Measurements from ENCODE around the gene RPL22L1. TPM values are rescaled to one million over a fixed set of nuclear protein-coding genes. Genes with fewer than 3 reads are reported as not detected.
"Not testable (repeated sequence)": the region's sequence is repeated elsewhere in the genome, so short reads cannot be mapped to it uniquely, and the experiment has no call there.

RPL22L1 gene
- total RNA-seq, 2 donors from 2014 or later: 105 to 173 TPM

DNA sequence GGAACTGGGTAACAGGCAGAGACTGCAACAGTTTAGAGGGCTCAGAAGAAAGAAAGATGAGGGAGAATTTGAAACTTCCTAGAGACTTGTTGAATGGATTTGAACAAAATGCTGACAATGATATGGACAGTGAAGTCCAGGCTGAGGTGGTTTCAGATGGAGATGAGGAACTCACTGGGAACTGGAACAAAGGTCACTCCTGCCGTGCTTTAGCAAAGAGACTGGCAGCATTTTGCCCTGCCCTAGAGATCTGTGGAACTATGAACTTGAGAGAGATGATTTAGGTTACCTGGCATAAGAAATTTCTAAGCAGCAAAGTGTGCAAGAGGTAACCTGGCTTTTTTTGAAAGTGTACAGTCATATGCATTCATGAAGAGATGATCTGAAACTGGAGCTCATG is 26.8 kb upstream of the RPL22L1 start:
- Mint-ChIP-seq H3K36me3 (ENCODE audit: low read depth) (peaks cover 16% of the 10 kb centered on the region), H3K27ac (no peak overlapping the region), H3K4me1 (peaks cover 5% of the 10 kb centered on the region), H3K27me3 (no peaks in the 10 kb centered on the region), H3K9me3 (peaks cover 5% of the 10 kb centered on the region), H3K4me3 (no peak overlapping the region)
- ATAC-seq (replicated peaks): no peak

DNA sequence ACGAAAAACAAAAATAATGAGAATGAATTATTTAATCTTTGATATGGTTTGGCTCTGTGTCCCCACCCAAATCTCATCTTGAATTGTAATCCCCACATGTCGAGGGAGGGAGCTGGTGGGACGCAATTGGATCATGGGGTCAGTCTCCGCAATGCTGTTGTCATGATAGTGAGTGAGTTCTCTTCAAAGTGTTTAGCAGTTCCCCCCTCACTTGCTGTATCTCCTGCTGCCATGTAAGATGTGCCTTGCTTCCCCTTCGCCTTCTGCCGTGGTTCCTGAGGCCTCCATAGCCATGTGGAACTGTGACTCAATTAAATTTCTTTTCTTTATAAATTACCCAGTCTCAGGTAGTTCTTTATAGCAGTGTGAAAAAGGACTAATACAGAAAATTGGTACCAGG is 26.3 kb upstream of the RPL22L1 start:
- H3K27me3 Mint-ChIP-seq; H3K4me1 Mint-ChIP-seq; H3K4me3 Mint-ChIP-seq; ATAC-seq (replicated peaks); H3K27ac Mint-ChIP-seq; H3K9me3 Mint-ChIP-seq: not testable (repeated sequence)
- H3K36me3 Mint-ChIP-seq (ENCODE audit: low read depth): peaks cover 19% of the 10 kb centered on the region

DNA sequence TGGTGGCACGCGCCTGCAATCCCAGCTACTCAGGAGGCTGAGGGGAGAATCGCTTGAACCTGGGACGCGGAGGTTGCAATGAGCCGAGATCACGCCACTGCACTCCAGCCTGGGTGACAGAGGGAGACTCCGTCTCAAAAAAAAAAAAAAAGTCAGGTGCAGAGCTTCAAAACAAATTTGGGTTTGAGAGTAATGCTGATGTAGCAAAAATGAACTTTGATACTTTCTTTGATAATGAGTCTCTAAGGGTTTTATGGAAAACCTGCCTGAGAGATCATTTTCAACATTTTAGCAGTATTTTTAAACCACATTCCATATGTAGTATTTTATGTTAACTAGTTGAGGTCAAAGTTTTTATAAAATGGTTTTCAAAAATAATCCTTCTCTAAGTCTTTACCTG is 23.9 kb upstream of the RPL22L1 start:
- H3K4me3 Mint-ChIP-seq: no peak overlapping the region
- no peak overlapping the region for H3K27ac Mint-ChIP-seq
- no peaks in the 10 kb centered on the region for H3K27me3 Mint-ChIP-seq
- ATAC-seq (replicated peaks): no peak
- no peaks in the 10 kb centered on the region for H3K4me1 Mint-ChIP-seq
- H3K36me3 Mint-ChIP-seq (ENCODE audit: low read depth): peaks cover 23% of the 10 kb centered on the region
- H3K9me3 Mint-ChIP-seq: peaks cover 5% of the 10 kb centered on the region

DNA sequence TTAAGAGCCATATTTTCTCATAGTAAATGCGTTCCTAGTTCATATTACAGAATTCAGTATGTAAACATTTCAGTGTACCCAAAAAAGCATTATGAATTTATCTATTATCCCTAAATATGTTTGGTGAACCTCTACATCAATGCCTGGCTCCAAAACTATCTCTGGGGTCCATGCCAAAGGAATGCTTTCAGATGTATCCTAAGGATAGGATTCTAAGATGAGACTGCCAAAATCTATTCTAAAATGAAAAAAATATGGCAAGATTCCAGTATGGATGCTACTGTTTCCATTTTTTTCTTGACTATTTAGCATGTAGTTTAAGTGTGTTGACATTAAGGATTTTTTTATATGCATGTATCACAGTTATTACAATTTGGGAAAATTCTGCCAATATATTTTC is 19.6 kb upstream of the RPL22L1 start:
- Mint-ChIP-seq H3K36me3 (ENCODE audit: low read depth) (peaks cover 16% of the 10 kb centered on the region), H3K27me3 (no peaks in the 10 kb centered on the region), H3K4me1 (no peaks in the 10 kb centered on the region), H3K9me3 (no peaks in the 10 kb centered on the region), H3K27ac (no peak overlapping the region), H3K4me3 (no peak overlapping the region)
- ATAC-seq (replicated peaks): no peak

DNA sequence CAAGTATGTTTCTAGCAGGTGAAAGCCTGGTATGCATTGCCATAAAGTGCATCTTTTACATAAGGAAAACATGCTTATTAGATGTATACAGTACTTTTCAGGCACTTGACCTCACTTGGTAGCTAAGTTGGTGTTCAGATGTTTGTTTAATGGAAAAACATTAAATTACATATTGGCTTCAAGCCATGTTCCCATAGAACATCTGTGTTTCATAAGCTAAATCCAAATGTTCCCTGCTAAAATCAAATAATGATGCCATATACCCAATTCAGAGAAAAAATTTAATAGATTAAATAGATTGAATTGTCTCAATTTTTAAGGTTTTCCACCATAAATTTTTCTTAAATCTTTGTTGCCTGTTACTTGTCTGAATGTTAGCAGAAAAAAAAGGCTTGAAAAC is 19.1 kb upstream of the RPL22L1 start:
- H3K4me3 Mint-ChIP-seq: no peak overlapping the region
- H3K27ac Mint-ChIP-seq: no peak overlapping the region
- peaks cover 16% of the 10 kb centered on the region for H3K36me3 Mint-ChIP-seq (ENCODE audit: low read depth)
- no peaks in the 10 kb centered on the region for H3K9me3 Mint-ChIP-seq
- no peak for ATAC-seq (replicated peaks)
- no peaks in the 10 kb centered on the region for H3K27me3 Mint-ChIP-seq
- no peaks in the 10 kb centered on the region for H3K4me1 Mint-ChIP-seq

DNA sequence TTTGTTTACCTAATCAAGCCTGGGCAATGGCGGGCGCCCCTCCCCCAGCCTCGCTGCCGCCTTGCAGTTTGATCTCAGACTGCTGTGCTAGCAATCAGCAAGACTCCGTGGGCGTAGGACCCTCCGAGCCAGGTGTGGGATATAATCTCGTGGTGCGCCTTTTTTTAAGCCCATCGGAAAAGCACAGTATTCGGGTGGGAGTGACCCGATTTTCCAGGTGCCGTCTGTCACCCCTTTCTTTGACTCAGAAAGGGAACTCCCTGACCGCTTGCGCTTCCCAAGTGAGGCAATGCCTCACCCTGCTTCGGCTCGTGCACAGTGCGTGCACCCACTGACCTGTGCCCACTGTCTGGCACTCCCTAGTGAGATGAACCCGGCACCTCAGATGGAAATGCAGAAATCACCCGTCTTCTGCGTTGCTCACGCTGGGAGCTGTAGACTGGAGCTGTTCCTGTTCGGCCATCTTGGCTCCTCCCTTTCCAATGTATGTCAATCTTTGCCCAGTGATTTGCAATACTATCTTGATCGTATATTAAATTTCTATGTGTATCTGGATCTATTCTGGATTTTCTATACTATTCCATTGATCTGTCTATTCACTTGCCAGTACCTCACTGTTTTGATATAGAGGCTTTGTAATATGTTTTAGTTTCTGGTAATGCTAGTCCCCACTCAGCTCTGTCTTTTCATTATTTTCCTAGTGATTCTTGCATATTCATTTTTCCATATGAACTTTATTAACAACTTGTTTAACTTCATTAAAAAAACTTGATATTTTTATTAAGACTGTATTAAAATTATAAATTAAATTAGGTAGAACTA is 14.3 kb upstream of the RPL22L1 start:
- H3K4me1 Mint-ChIP-seq; H3K27me3 Mint-ChIP-seq; H3K27ac Mint-ChIP-seq; H3K36me3 Mint-ChIP-seq (ENCODE audit: low read depth); H3K4me3 Mint-ChIP-seq; H3K9me3 Mint-ChIP-seq; ATAC-seq (replicated peaks): not testable (repeated sequence)

DNA sequence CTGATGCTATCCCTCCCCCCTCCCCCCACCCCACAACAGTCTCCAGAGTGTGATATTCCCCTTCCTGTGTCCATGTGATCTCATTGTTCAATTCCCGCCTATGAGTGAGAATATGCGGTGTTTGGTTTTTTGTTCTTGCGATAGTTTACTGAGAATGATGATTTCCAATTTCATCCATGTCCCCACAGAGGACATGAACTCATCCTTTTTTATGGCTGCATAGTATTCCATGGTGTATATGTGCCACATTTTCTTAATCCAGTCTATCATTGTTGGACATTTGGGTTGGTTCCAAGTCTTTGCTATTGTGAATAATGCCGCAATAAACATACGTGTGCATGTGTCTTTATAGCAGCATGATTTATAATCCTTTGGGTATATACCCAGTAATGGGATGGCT is 8.7 kb upstream of the RPL22L1 start:
- ATAC-seq (replicated peaks); H3K4me1 Mint-ChIP-seq; H3K9me3 Mint-ChIP-seq; H3K27me3 Mint-ChIP-seq; H3K4me3 Mint-ChIP-seq; H3K27ac Mint-ChIP-seq; H3K36me3 Mint-ChIP-seq (ENCODE audit: low read depth): not testable (repeated sequence)

DNA sequence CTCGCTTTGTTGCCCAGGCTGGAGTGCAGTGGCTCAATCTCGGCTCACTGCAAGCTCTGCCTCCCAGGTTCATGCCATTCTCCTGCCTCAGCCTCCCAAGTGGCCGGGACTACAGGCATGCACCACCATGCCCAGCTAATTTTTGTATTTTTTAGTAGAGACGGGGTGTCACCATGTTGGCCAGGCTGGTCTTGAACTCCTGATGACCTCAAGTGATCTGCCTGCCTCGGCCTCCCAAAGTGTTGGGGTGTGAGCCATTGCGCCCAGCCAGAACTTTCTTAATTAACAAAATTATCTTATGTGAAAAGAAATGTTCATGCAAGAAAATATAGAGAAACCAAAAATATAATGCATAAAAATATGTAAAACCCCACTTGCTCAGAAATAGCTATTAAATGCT is 7.3 kb upstream of the RPL22L1 start:
- not testable (repeated sequence) for H3K27me3 Mint-ChIP-seq, H3K4me1 Mint-ChIP-seq, H3K27ac Mint-ChIP-seq

DNA sequence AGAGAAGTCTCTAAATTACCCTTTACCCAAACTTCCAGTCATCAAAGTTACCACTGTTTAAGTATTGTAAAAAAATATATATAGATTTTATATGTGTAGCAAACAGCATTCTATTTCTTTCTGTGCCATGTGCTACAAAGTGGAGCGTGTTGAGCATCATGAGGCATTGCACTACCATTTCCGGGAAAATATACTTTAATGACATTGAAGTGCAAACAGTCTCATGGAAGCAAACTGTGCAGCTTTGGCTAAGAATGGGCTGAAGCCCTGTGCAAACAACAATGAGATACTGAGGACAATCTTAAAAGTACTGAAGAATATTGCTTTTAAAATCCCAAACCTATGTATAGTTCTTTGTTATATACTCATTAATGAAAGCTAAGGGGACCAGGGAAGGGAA is 6.5 kb upstream of the RPL22L1 start:
- Mint-ChIP-seq H3K4me1 (no peaks in the 10 kb centered on the region), H3K36me3 (ENCODE audit: low read depth) (no peaks in the 10 kb centered on the region), H3K4me3 (no peak overlapping the region), H3K9me3 (no peaks in the 10 kb centered on the region), H3K27ac (no peak overlapping the region), H3K27me3 (no peaks in the 10 kb centered on the region)
- ATAC-seq (replicated peaks): no peak

More for the DNA sequence above, 7.3 kb upstream of the RPL22L1 start:
- H3K9me3 Mint-ChIP-seq; ATAC-seq (replicated peaks); H3K4me3 Mint-ChIP-seq; H3K36me3 Mint-ChIP-seq (ENCODE audit: low read depth): not testable (repeated sequence)

DNA sequence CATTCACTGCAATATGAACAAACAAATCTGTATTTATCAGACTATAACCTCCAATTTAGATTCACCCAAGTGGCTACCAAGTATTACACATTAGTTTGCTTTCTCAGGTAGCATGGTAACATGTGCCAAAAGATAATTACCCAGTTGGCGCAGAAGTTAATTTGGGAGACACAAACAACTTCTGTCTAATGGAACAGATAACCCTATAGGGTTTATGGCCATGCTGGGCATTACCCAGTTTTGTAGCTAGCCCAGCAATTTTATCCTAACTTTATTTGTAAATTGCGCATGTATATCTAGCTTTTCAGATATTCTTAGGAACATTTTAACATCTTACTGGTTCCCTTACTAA is 780 bp downstream of the RPL22L1 start:
- H3K27ac Mint-ChIP-seq: peak overlapping the region; percentile 99
- peaks cover 52% of the 10 kb centered on the region for H3K36me3 Mint-ChIP-seq (ENCODE audit: low read depth)
- H3K4me3 Mint-ChIP-seq: peak overlapping the region; percentile 95
- no peaks in the 10 kb centered on the region for H3K9me3 Mint-ChIP-seq
- no peak for ATAC-seq (replicated peaks)
- peaks cover 9% of the 10 kb centered on the region for H3K4me1 Mint-ChIP-seq
- no peaks in the 10 kb centered on the region for H3K27me3 Mint-ChIP-seq

DNA sequence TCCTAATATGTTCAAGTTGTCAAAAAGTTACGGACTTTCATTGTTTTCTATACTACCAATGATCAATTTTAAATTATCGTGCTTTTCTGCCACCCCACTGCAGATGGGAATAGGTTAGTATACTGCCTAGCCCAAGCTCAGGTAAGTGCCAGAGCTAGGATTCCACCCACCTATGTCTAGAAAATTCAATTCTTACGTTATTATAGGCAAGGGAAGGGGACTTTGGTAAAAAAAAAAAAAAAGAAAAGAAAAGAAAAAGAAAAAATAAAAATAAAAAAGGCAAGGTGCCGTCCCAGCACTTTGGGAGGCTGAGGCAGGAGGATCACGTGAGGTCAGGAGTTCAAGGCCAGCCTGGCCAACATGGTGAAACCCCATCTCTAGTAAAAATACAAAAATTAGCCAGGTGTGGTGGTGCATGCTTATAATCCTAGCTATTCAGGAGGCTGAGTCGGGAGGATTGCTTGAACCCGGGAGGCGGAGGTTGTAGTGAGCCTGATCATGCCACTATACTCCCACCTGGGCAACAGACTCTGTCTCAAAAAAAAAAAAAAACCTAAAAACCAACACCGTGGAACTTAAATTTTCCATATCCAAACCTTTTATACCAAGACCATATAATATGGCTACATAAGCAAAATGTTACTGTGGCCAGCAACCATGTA is 1.3 kb downstream of the RPL22L1 start:
- no peak for ATAC-seq (replicated peaks)
- peaks cover 52% of the 10 kb centered on the region for H3K36me3 Mint-ChIP-seq (ENCODE audit: low read depth)
- no peaks in the 10 kb centered on the region for H3K27me3 Mint-ChIP-seq
- no peaks in the 10 kb centered on the region for H3K9me3 Mint-ChIP-seq
- peak overlapping the region; percentile 99 for H3K27ac Mint-ChIP-seq
- peak overlapping the region; percentile 95 for H3K4me3 Mint-ChIP-seq
- H3K4me1 Mint-ChIP-seq: peaks cover 9% of the 10 kb centered on the region

DNA sequence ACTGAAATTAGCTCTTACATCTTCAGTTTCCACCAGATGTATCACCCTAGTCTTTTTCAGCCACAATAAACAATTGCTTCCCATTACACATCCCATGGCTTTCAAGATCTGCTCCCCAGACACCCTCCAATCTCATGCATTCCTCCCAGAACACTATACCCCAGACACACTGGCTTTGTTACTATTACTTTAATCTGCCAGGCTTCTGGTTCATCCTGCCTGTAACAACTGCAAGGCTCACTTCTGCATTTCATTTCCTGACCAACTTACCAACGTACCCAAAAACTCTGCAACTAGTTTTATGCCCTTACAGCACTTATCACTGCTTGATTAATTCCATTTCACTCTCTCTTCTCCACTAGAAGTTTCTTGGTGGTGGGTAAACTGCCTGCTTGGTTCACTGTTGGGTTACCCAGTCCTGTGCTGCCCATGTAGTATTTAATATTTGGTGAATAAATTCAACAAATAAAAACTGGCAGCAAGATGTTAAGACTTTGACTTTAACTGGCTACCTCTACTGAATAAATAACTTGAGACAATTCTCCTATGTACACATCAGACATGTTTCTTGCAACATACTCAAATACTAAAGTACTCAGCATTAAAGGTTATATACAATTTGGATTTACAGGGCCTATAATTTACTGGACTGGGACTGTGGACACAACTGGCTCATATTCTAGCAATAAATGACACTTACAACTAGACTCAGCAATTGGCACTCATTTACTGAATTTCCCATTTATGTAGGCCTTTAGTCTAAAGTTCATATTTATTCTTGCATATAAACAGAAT is 2.7 kb downstream of the RPL22L1 start:
- H3K27me3 Mint-ChIP-seq: no peaks in the 10 kb centered on the region
- no peaks in the 10 kb centered on the region for H3K9me3 Mint-ChIP-seq
- peaks cover 52% of the 10 kb centered on the region for H3K36me3 Mint-ChIP-seq (ENCODE audit: low read depth)
- peak overlapping the region; percentile 77 for H3K27ac Mint-ChIP-seq
- peak overlapping the region; percentile 95 for H3K4me3 Mint-ChIP-seq
- ATAC-seq (replicated peaks): no peak
- H3K4me1 Mint-ChIP-seq: peaks cover 9% of the 10 kb centered on the region

DNA sequence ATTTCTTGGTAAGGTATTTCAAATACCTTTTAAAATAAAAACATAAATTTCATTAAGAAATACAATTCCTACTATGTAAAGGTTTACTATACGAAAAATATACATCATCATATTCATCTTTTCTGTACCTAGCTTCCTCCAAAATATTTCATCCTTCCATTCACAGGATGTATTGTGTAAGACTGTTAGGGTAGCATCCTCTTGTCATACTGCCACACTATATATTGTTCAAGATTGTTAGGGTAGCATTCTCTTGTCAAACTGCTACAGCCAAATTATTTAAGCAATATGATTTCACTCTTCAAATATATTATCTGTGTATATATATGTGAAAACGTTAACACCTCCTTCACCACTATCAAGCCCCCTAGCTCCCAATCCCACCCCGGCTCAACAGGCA is 3.5 kb downstream of the RPL22L1 start:
- Mint-ChIP-seq H3K4me3 (peak overlapping the region; percentile 95), H3K27me3 (no peaks in the 10 kb centered on the region), H3K27ac (no peak overlapping the region), H3K9me3 (no peaks in the 10 kb centered on the region), H3K36me3 (ENCODE audit: low read depth) (peaks cover 52% of the 10 kb centered on the region), H3K4me1 (peaks cover 9% of the 10 kb centered on the region)
- ATAC-seq (replicated peaks): no peak

DNA sequence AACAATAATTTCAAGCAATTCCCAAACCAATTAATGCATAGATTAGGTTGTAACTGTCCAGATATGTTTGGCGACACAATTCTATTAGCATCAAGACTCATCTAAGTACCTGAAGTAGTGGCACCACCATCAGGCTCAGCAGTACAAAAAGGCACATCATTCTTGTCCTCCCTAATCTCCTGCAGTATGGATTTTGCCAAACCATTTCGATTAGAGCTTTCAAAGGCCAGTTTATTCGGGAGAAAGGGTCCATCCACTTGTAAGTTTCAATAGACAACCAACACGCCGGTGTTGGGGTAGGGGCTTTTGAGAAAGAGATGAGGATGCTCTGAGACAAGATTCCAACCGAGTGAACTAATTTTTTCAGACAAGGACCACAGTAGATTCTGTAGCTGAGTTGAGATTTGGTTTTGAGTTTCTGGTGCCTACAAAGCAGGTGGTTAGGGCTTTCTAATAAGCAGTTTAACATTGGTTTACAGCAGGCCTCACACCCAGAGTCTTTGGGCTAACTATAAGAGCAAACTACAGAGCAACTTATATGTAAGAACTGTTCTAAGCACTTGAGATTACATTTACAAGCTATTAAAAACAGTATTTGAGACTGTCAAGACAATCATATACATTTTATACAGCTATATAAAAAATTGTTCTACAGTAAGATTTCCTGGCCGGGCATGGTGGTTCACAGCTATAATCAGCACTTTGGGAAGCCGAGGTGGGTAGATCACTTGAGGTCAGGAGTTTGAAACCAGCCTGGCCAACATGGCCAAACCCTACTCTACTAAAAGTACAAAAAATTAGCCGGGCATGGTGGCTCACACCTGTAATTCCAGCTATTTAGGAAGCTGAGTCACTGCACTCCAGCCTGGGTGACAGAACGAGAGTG is 4.5 kb downstream of the RPL22L1 start:
- H3K27me3 Mint-ChIP-seq: no peaks in the 10 kb centered on the region

More for the DNA sequence above, 4.5 kb downstream of the RPL22L1 start:
- Mint-ChIP-seq H3K4me3 (no peak overlapping the region), H3K4me1 (peaks cover 9% of the 10 kb centered on the region), H3K9me3 (no peaks in the 10 kb centered on the region), H3K27ac (no peak overlapping the region), H3K36me3 (ENCODE audit: low read depth) (peaks cover 52% of the 10 kb centered on the region)
- ATAC-seq (replicated peaks): no peak

All from activated T-helper 17 cell treated with anti-CD3 and anti-CD28 coated beads, Interleukin-2, amount 50 U/mL, for 72 hours (primary cell).